ENCODE measurements around the gene KCNK16. TPM values are rescaled to one million over a fixed set of nuclear protein-coding genes. Genes with fewer than 3 reads are reported as not detected.

KCNK16 gene
- polyA plus RNA-seq, 1 donor from 2014 or later = not detected

DNA sequence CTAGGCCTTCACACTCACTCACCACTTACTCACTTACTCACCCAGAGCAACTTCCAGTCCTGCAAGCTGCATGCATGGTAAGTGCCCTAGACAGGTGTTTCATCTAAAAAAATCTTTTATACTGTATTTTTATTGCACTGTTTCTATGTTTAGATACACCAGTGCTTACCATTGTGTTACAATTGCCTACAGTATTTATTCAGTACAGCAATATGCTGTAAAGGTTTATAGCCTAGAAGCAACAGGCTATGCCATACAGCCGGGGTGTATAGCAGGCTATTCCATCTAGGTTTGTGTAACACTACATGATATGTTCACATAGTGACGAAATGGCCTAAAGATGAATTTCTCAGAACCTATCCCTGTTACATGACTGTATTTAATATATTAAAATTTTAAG is 56.1 kb downstream of the KCNK16 start:
- H3K36me3 ChIP-seq (ENCODE audit: insufficient read depth, low read length) = no peaks in the 10 kb centered on the region
- no peak overlapping the region for H3K4me3 ChIP-seq (ENCODE audit: low read length)
- H3K9ac ChIP-seq (ENCODE audit: low read length) = no peak overlapping the region
- no peak for TF ChIP-seq EP300 (conservative IDR thresholded peaks at IDR 0.05; ENCODE audit: poor library complexity, severe bottlenecking)
- no peak for TF ChIP-seq POLR2AphosphoS5 (IDR thresholded peaks at IDR 0.05)
- no peak for TF ChIP-seq CTCF (IDR thresholded peaks at IDR 0.05; ENCODE audit: poor library complexity, severe bottlenecking)
- TF ChIP-seq RAD21 (conservative IDR thresholded peaks at IDR 0.05) = no peak
- TF ChIP-seq REST (IDR thresholded peaks at IDR 0.05; ENCODE audit: borderline replicate concordance) = no peak
- no peak for TF ChIP-seq SMC3 (conservative IDR thresholded peaks at IDR 0.05; ENCODE audit: poor library complexity)
- TF ChIP-seq MXI1 (conservative IDR thresholded peaks at IDR 0.05; ENCODE audit: poor library complexity, severe bottlenecking) = no peak
- no peak for TF ChIP-seq TAF1 (IDR thresholded peaks at IDR 0.05; ENCODE audit: low read depth)
- TF ChIP-seq EZH2 (IDR thresholded peaks at IDR 0.05; ENCODE audit: borderline replicate concordance, insufficient read depth, low read length, poor library complexity, severe bottlenecking) = no peak
- no peak overlapping the region for H3K4me2 ChIP-seq (ENCODE audit: low read length)
- no peak overlapping the region for H2AFZ ChIP-seq (ENCODE audit: low read depth, low read length)
- no peaks in the 10 kb centered on the region for H3K27me3 ChIP-seq (ENCODE audit: insufficient read depth, low read depth, low read length)
- no peaks in the 10 kb centered on the region for H3K9me3 ChIP-seq (ENCODE audit: low read length)
- H3K79me2 ChIP-seq (replicated peaks; ENCODE audit: insufficient read depth, low read length) = no peaks in the 10 kb centered on the region
- H4K20me1 ChIP-seq (ENCODE audit: insufficient read depth) = no peaks in the 10 kb centered on the region
- no peak overlapping the region for H3K27ac ChIP-seq (ENCODE audit: low read length)
- no peaks in the 10 kb centered on the region for H3F3A ChIP-seq (ENCODE audit: insufficient read depth, low read length, poor library complexity, severe bottlenecking)
- H3K9me2 ChIP-seq (ENCODE audit: insufficient read depth, low read length) = no peaks in the 10 kb centered on the region

Other genes with a start within 250 kb of the KCNK16 start
- gene SAYSD1, start 207.5 kb downstream of the KCNK16 start, polyA plus RNA-seq = 29.2 and 40.5 TPM in 2 replicates
- gene KCNK5, start 93.2 kb downstream of the KCNK16 start, polyA plus RNA-seq = not detected in 2 replicates
- gene KCNK17, start 8.3 kb downstream of the KCNK16 start, polyA plus RNA-seq = 0.67 TPM in 1 of 2 replicates, not detected in the other